H1 (cell line): ENCODE results near the gene SYTL5. TPM values are rescaled to one million over a fixed set of nuclear protein-coding genes. Genes with fewer than 3 reads are reported as not detected.

Source experiments
- CTCF ChIA-PET: fragments of 300-600 bp; sonication (Branson Sonifier 250); formaldehyde crosslinking; loops from one replicate; lab custom pipeline; 2021; ENCODE audit not compliant: partially characterized antibody; lab: Charles Lee
- POLR2A ChIA-PET: fragments of 300-600 bp; sonication (Branson Sonifier 250); formaldehyde crosslinking; loops from one replicate; lab custom pipeline; 2021; ENCODE audit warnings: inconsistent platforms; ENCODE audit not compliant: partially characterized antibody; lab: Charles Lee
- DNase-seq, 2 experiments: peaks; one replicate each; pipeline versions ENCODE4 v3.0.0 to v3.0.0-alpha.2; 2010 to 2022; ENCODE audit warnings: low spot score in 2 of 2, low read depth in 1 of 2, mixed read lengths in 1 of 2
- FAIRE-seq: peaks from 2 replicates; lab custom pipeline; 2011; peaks lifted over from hg19 to GRCh38; lab: Jason Lieb, UNC
- H2AFZ ChIP-seq: 2 replicates; pipeline ENCODE4 v1.8.1; 2012; ENCODE audit warnings: low read length, inconsistent platforms
- H2AK5ac ChIP-seq: 2 replicates; pipeline ENCODE4 v1.6.1; 2013; ENCODE audit warnings: low read depth, low read length
- H2BK120ac ChIP-seq: replicated peaks from 2 replicates; pipeline ENCODE3; 2013; ENCODE audit warnings: low read depth, low read length, inconsistent platforms
- H2BK12ac ChIP-seq: 2 replicates; pipeline ENCODE4 v1.6.1; 2013; ENCODE audit warnings: low read depth, low read length
- H2BK15ac ChIP-seq: 2 replicates; pipeline ENCODE4 v1.6.1; 2013; ENCODE audit warnings: low read length
- H2BK20ac ChIP-seq: 2 replicates; pipeline ENCODE4 v1.6.1; 2013; ENCODE audit warnings: low read length
- H2BK5ac ChIP-seq: 2 replicates; pipeline ENCODE4 v1.6.1; 2013; ENCODE audit warnings: low read depth, low read length
- H3K14ac ChIP-seq: 2 replicates; pipeline ENCODE4 v1.6.1; 2013; ENCODE audit warnings: inconsistent platforms; ENCODE audit not compliant: insufficient read length
- H3K18ac ChIP-seq: 2 replicates; pipeline ENCODE4 v1.6.1; 2013; ENCODE audit warnings: low read length; ENCODE audit errors: extremely low read depth
- H3K23ac ChIP-seq: 2 replicates; pipeline ENCODE4 v1.6.1; 2013; ENCODE audit warnings: inconsistent platforms; ENCODE audit not compliant: insufficient read length
- H3K23me2 ChIP-seq: 2 replicates; pipeline ENCODE4 v1.6.1; 2013; ENCODE audit warnings: low read depth, low read length
- H3K27ac ChIP-seq: 2 replicates; pipeline ENCODE4 v1.6.1; 2011; ENCODE audit warnings: low read depth, low read length, inconsistent platforms
- H3K27me3 ChIP-seq, 4 experiments: replicated peaks in 1 of 4; 1 replicate in 1 of 4; 2 replicates in 3 of 4; pipeline versions ENCODE4 v1.6.1 to v1.8.1; 2011 to 2013; ENCODE audit warnings: low read length in 3 of 4, mild to moderate bottlenecking in 3 of 4, inconsistent platforms in 2 of 4, mixed read lengths in 2 of 4, moderate library complexity in 1 of 4; ENCODE audit not compliant: control insufficient read depth in 3 of 4, insufficient read depth in 3 of 4; ENCODE audit errors: extremely low read depth in 1 of 4
- H3K36me3 ChIP-seq, 4 experiments: 2 replicates each; pipeline versions ENCODE4 v1.6.1 to v1.8.1; 2011 to 2013; ENCODE audit warnings: mild to moderate bottlenecking in 4 of 4, low read length in 3 of 4, moderate library complexity in 2 of 4, control low read depth in 1 of 4, inconsistent platforms in 1 of 4; ENCODE audit not compliant: insufficient read depth in 4 of 4, control insufficient read depth in 2 of 4
- H3K4ac ChIP-seq: replicated peaks from 2 replicates; pipeline ENCODE3; 2013; ENCODE audit warnings: low read length, low read depth, mixed read lengths, inconsistent platforms; ENCODE audit not compliant: insufficient read length
- H3K4me1 ChIP-seq, 4 experiments: replicated peaks in 1 of 4; 1 replicate in 1 of 4; 2 replicates in 3 of 4; pipeline versions ENCODE4 v1.6.1 to v1.8.1; 2011 to 2013; ENCODE audit warnings: low read length in 3 of 4, inconsistent platforms in 2 of 4, mixed read lengths in 1 of 4; ENCODE audit not compliant: insufficient read depth in 4 of 4, control insufficient read depth in 3 of 4
- H3K4me2 ChIP-seq, 2 experiments: 2 replicates each; pipeline versions ENCODE4 v1.6.1 to v1.8.1; 2011 to 2013; ENCODE audit warnings: low read depth in 2 of 2, low read length in 2 of 2, control low read depth in 1 of 2, inconsistent platforms in 1 of 2, mild to moderate bottlenecking in 1 of 2; ENCODE audit not compliant: insufficient read depth in 1 of 2
- H3K4me3 ChIP-seq, 4 experiments: fragments of 200-600, 300-600 bp in 1 of 4; sonication (generic), shearing (Covaris generic), sonication (Bioruptor Twin) in 1 of 4; 2 replicates each; pipeline versions ENCODE4 v1.5.1 to v1.8.1; 2011 to 2016; ENCODE audit warnings: low read length in 4 of 4, low read depth in 3 of 4, control low read depth in 2 of 4, inconsistent platforms in 2 of 4, mild to moderate bottlenecking in 2 of 4, mixed read lengths in 1 of 4, moderate library complexity in 1 of 4; ENCODE audit not compliant: insufficient read depth in 2 of 4; ENCODE audit errors: extremely low read depth in 1 of 4
- H3K56ac ChIP-seq: replicated peaks from 2 replicates; pipeline ENCODE3; 2013; ENCODE audit warnings: low read depth, mild to moderate bottlenecking, mixed read lengths, low read length, inconsistent platforms; ENCODE audit not compliant: insufficient read length
- H3K79me1 ChIP-seq: 2 replicates; pipeline ENCODE4 v1.6.1; 2013; ENCODE audit warnings: low read depth, low read length, control low read depth
- H3K79me2 ChIP-seq, 2 experiments: 2 replicates each; pipeline versions ENCODE4 v1.6.1 to v1.8.1; 2012 to 2013; ENCODE audit warnings: low read length in 2 of 2, mild to moderate bottlenecking in 2 of 2, inconsistent platforms in 1 of 2; ENCODE audit not compliant: insufficient read depth in 2 of 2, control insufficient read depth in 1 of 2
- H3K9ac ChIP-seq, 4 experiments: replicated peaks in 1 of 4; 1 replicate in 1 of 4; 2 replicates in 3 of 4; pipeline versions ENCODE4 v1.6.1 to v1.8.1; 2011 to 2013; ENCODE audit warnings: low read depth in 3 of 4, low read length in 3 of 4, control low read depth in 2 of 4, mild to moderate bottlenecking in 2 of 4, moderate library complexity in 2 of 4, inconsistent platforms in 1 of 4; ENCODE audit errors: extremely low read depth in 1 of 4
- H3K9me3 ChIP-seq, 2 experiments: 2 replicates each; pipeline versions ENCODE4 v1.6.1 to v1.8.1; 2012 to 2013; ENCODE audit warnings: mild to moderate bottlenecking in 2 of 2, moderate library complexity in 2 of 2, control low read depth in 1 of 2, inconsistent platforms in 1 of 2, low read depth in 1 of 2, low read length in 1 of 2, mixed read lengths in 1 of 2; ENCODE audit not compliant: insufficient read depth in 2 of 2
- H4K20me1 ChIP-seq, 2 experiments: replicated peaks in 1 of 2; 2 replicates each; pipeline versions ENCODE3 to v1.8.1; 2011 to 2013; ENCODE audit warnings: inconsistent platforms in 2 of 2, low read length in 2 of 2, mild to moderate bottlenecking in 1 of 2; ENCODE audit not compliant: insufficient read depth in 2 of 2, control insufficient read depth in 1 of 2
- H4K5ac ChIP-seq: 2 replicates; pipeline ENCODE4 v1.6.1; 2013; ENCODE audit warnings: low read length, low read depth, mixed read lengths, inconsistent platforms; ENCODE audit not compliant: insufficient read length
- H4K8ac ChIP-seq: 2 replicates; pipeline ENCODE4 v1.8.0; 2013; ENCODE audit warnings: mild to moderate bottlenecking, moderate library complexity, low read length, inconsistent platforms; ENCODE audit not compliant: insufficient read depth; ENCODE audit errors: extremely low read depth
- H4K91ac ChIP-seq: replicated peaks from 2 replicates; pipeline ENCODE3; 2013; ENCODE audit warnings: low read length, mixed read lengths, inconsistent platforms; ENCODE audit not compliant: insufficient read length
- ATF3 ChIP-seq: IDR thresholded peaks from 2 replicates; pipeline ENCODE4 v1.6.1; 2011; ENCODE audit warnings: low read depth, mild to moderate bottlenecking, low read length; ENCODE audit not compliant: insufficient read depth
- BACH1 ChIP-seq: IDR thresholded peaks from 2 replicates; pipeline ENCODE4 v1.6.1; 2012; ENCODE audit warnings: low read length, improper control_type of control experiment
- FOSL1 ChIP-seq: IDR thresholded peaks from 2 replicates; pipeline ENCODE4 v1.6.1; 2011; ENCODE audit warnings: mild to moderate bottlenecking, low read depth, low read length, moderate library complexity; ENCODE audit not compliant: insufficient read depth
- NANOG ChIP-seq: IDR thresholded peaks from 2 replicates; pipeline ENCODE4 v1.6.1; 2011; ENCODE audit warnings: low read length, low read depth, mild to moderate bottlenecking, inconsistent platforms; ENCODE audit not compliant: insufficient read depth, poor library complexity, severe bottlenecking
- PHF8 ChIP-seq: fragments of 200-600 bp; sonication (generic); conservative IDR thresholded peaks from 2 replicates; pipeline ENCODE4 v1.7.1; 2012; ENCODE audit warnings: low read depth, mild to moderate bottlenecking, inconsistent platforms, low read length, moderate library complexity
- RXRA ChIP-seq: IDR thresholded peaks from 2 replicates; pipeline ENCODE4 v1.6.1; 2011; ENCODE audit warnings: low read depth, mild to moderate bottlenecking, low read length, moderate library complexity; ENCODE audit not compliant: insufficient read depth
- SIRT6 ChIP-seq: IDR thresholded peaks from one replicate; pipeline ENCODE4 v1.7.1; 2012; ENCODE audit warnings: low read length, inconsistent platforms
- TAF7 ChIP-seq: optimal IDR thresholded peaks from 2 replicates; pipeline ENCODE3; 2011; ENCODE audit warnings: low read depth, mild to moderate bottlenecking, inconsistent platforms, low read length, moderate library complexity, borderline replicate concordance
- WGBS, 2 experiments: shearing (Covaris generic) in 1 of 2; methylation state at CpG; one replicate each; pipeline versions ENCODE4 v1.1.6 to v1.1.7; 2013 to 2015; ENCODE audit warnings: low lambda C conversion rate in 2 of 2, mixed read lengths in 2 of 2, inconsistent platforms in 1 of 2, low coverage in 1 of 2, missing lambda C conversion rate in 1 of 2; ENCODE audit not compliant: insufficient replicate concordance in 2 of 2, insufficient coverage in 1 of 2, insufficient read length in 1 of 2; ENCODE audit errors: extremely low coverage in 1 of 2, missing lambda C conversion rate in 1 of 2; 5-methylcytosine and 5-hydroxymethylcytosine counted together
- polyA plus RNA-seq, 7 experiments: library from polyadenylated mRNA; depleted of rRNA in 3 of 7; stranded (reverse) in 5 of 7; unstranded in 2 of 7; fragments of >200 nt in 5 of 7; fragments of 200-250 nt in 2 of 7; gene quantifications; 1 replicate in 5 of 7; 2 replicates in 1 of 7; 4 replicates in 1 of 7; pipeline versions ENCODE4 v1.2.1 to v1.2.3, GENCODE V29; 2011 to 2013; ENCODE audit warnings: missing spikeins in 2 of 7, mixed read lengths in 2 of 7
- total RNA-seq: library from RNA; stranded (reverse); fragmentation: NEBNext Ultra II Directional; extraction: Animal tissue kit (Norgen Biotek cat#: 25700); gene quantifications from 2 replicates; pipeline ENCODE4 v1.2.1, GENCODE V29; 2021

Gene SYTL5
- total and polyA plus RNA-seq, 2 of the 8 experiments (the other 6 are each of a cell fraction or from before 2014, with no cell fraction given) = 0.15 to 0.52 TPM

DNA sequence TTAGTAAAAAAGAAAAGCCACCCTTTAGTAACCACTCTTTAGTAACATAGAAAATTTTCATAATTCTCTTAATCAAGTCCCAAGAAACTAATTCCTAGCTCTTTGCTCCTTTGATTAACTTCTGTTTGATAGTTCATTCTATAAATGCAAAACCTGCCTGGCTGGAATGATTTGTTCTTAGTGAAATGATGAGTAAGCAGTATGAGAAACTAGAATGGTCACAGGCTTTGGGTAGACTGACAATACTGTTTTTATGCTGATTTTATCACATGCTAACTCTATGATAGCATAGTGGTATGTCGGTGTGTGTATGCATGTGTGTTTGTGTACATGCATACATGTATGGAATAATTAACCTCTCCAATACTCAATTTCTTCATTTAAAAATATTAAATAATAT is 81.2 kb downstream of the SYTL5 start:
- Histone ChIP-seq H3K14ac (no peak overlapping the region), H3K27ac (no peak overlapping the region), H3K36me3 (no peaks in the 10 kb centered on the region), H3K9me3 (no peaks in the 10 kb centered on the region), H4K91ac (no peak overlapping the region), H3K56ac (no peak overlapping the region), H2BK15ac (no peak overlapping the region), H3K23me2 (no peaks in the 10 kb centered on the region), H4K5ac (no peak overlapping the region), H2BK5ac (no peak overlapping the region), H3K27me3 (no peaks in the 10 kb centered on the region), H2AFZ (no peak overlapping the region), H3K4me3 (no peak overlapping the region), H2BK20ac (no peak overlapping the region), H2BK12ac (no peak overlapping the region), H2BK120ac (no peak overlapping the region), H3K18ac (no peak overlapping the region), H4K8ac (no peak overlapping the region), H3K23ac (no peak overlapping the region), H3K79me2 (no peaks in the 10 kb centered on the region), H3K9ac (no peak overlapping the region), H3K4me1 (no peaks in the 10 kb centered on the region), H3K4me2 (no peak overlapping the region), H3K4ac (no peak overlapping the region), H4K20me1 (no peaks in the 10 kb centered on the region), H2AK5ac (no peak overlapping the region), H3K79me1 (no peaks in the 10 kb centered on the region)
- WGBS, 2 experiments = 88% methylated on average over 1 of the region's 1 CpG; no CpG with 5 or more reads in 1 of the 2 experiments
- no peak for DNase-seq
- ChIA-PET CTCF (no interaction called here), POLR2A (no interaction called here)
- no peak for FAIRE-seq
- TF ChIP-seq NANOG (no peak), FOSL1 (no peak), BACH1 (no peak), ATF3 (no peak), PHF8 (no peak), SIRT6 (no peak), RXRA (no peak), TAF7 (no peak)
